Measurements from ENCODE around the gene FAM9B.
"Not testable (repeated sequence)": the region's sequence is repeated elsewhere in the genome, so short reads cannot be mapped to it uniquely, and the experiment has no call there.

FAM9B gene

DNA sequence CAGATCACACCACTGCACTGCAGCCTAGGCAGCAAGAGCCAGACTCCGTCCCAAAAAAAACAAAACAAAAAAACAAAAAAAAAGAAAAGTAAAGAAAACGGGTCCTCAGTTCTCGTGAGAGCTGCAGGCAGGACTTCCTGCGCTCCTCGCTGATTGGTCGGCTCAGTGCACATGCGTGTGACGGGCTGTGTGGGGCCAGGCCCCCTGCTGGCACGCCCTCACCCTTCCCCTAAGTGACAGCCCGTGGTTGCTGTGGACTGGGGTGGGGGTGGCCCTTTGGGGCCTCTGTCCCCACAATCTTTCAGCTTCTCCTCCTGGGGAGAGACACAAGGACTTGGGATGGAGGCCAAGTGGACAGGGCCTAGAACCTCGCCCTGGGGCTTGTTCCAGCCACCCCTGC, at the start of gene FAM9B:
FAM9B (minus strand) TSS at position 139 of the 400 bp plus-strand sequence. CDS start 1,141 bp downstream, outside the sequence.
- no peak for DNase-seq

GRCh38 chrX:9081271-9081670, 47.3 kb upstream of the FAM9B start:
- DNase-seq, result no peak

- no peak for DNase-seq
These were observed 40.4 kb upstream of the FAM9B start for GRCh38 chrX:9074326-9074725.

DNA sequence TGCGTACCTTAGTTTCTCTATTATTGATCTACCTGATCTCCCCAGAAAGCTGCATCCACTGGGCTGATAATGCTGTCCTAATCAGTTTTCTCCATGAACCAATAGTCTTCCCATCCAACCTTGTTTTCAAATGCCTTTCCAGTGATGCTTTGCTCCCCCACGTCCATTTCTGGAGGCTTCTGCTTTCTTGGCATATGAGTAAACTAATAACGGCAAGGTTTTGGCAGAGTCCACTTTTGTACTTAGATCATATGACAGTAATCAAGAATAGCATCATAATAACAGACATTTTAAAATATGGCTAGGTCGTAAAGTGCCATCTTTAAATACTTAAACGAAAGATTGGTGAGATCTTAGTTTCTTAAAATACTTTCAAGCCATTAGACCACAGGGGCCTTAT, 38.4 kb upstream of the FAM9B start:
- no peak for DNase-seq

GRCh38 chrX:9071031-9071650, 37.2 kb upstream of the FAM9B start:
- DNase-seq, result no peak

GRCh38 chrX:9069573-9069972, 35.6 kb upstream of the FAM9B start:
- no peak for DNase-seq

DNA sequence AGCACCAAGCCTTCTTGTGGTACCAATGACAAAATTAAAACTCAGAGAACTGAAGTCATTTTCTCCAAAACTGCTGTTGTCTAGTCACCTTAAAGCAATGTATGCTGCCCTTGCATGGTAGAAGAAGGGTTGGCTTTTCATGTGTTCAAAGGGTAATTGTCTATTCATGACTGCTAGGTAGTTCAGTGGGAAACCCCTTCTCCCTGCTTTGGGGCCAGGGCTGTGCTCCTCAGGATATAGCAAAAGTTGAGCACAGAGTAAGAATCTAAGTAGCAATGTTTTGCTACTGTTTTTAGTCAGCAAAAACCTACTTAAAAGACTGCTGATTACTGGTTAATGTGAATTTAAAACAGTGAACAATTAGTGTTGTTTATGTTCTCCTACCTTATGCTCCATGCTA, 30.8 kb upstream of the FAM9B start:
- DNase-seq, result no peak

- DNase-seq, result no peak
These were observed 28.7 kb upstream of the FAM9B start for GRCh38 chrX:9062641-9063040.

- DNase-seq, result no peak
These were observed 21.4 kb upstream of the FAM9B start for GRCh38 chrX:9055354-9055753.

- no peak for DNase-seq
These were observed 18.2 kb upstream of the FAM9B start for GRCh38 chrX:9052081-9052480.

- DNase-seq, result no peak
These were observed 16.4 kb upstream of the FAM9B start for GRCh38 chrX:9050331-9050730.

- no peak for DNase-seq
These were observed 14.9 kb upstream of the FAM9B start for GRCh38 chrX:9048801-9049200.

- DNase-seq, result no peak
These were observed 4.3 kb upstream of the FAM9B start for GRCh38 chrX:9038244-9038643.

DNA sequence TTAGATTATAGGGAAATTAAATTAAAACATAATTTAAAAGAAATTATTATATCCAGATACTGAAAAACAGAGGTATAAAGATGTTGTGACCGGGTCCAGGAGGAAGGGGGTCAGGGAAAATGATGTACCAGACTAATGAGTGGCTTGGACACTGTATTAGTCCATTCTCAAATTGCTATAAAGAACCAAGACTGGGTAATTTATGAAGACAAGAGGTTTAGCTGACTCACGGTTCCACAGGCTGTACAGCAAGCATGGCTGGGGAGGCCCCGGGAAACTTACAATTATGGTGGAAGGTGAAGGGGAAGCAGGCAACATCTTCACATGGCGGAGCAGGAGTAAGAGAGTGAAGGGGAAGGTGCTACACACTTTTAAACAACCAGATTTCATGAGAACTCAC, 3.4 kb upstream of the FAM9B start:
- DNase-seq, result no peak

DNA sequence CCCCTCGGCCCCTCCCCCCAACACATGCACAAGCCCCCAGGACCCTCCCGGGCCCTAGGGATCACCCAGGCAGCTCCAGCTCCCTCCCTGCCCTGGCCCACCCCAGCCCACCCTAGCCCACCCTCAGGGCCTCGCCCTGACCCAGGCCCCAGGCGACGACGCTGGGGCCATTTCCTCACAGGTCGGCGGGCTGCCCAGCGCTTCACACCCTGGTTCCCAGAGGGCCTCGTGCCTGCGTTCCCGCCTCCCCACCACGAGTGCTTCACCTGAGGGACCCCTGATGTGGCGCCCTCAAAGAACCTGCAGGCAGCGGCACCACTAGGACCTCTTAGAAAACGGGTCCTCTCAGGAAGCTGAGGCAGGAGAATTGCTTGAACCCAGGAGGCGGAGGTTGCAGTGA, 341 bp downstream of the FAM9B start:
- no peak for DNase-seq

DNA sequence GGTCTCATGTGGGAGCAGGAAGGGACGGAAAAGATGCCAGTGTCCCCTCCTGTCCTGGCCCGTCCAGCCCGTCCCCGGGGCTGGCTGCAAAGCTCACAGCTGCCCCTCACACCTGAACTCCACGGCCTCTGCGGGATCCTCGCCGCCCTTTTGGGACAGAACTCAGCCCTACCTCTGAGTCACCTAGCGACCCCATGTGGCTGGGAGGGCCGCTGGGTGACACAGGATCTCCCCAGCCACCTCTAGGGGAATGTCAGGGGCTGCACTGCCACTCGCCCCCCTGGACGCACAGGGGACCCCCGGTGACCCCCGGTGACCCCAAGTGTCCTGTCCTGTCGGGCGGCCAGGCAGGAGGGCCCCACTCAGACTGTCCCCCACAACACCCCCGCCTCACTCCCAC, 748 bp downstream of the FAM9B start:
- no peak for DNase-seq

DNA sequence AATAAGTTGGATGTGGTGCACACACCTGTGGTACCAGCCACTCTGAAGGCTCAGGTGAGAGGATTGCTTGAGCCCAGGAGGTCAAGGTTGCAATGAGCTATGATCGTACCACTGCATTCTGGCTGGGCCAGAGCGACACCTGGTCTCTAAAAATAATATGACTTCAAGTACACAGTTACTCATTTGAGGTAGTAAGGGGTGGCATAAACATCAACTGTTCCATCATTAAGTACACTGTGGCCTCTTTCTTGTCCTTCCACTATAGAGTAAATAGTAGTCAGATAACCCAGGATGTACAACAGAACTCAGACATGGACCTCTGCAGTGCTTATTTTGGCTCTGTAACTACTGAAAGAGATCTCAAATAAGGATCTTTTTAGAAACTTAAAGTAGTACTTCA, 10.6 kb downstream of the FAM9B start:
- no peak for DNase-seq

DNA sequence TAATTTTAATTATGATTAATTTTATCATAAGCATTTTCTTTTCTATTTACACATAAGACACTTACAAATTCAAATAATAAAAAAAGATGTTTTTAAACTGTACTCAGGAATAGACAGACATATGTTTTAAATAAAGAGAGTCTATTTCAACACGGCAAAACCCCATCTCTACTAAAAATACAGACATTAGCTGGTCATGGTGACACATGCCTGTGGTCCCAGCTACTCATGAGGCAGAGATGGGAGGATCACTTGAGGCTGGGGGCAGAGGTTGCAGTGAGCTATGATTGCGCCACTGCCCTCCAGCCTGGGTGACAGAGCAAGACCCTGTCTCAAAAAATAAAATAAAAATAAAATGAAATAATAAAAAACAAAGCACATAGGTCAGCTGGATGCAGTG, 14.8 kb downstream of the FAM9B start:
- no peak for DNase-seq

DNA sequence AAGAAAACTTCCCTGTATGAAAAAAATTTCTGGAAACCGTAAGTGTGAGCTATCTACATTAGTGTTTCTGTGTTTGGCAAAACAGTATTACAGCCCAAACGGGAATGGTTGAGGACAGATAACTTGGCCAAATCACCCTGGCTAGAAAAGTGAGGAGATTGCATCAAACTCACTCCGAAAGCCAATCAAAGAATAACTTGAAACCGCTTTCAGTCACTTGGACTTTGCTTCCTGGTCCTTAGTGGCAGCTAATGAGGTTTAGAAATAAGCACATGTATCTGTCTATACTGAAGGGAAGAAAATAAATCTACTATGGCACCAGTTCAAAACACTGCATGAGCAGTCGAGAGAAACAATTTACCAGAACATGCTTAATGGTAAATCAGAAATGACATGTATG, 15.6 kb downstream of the FAM9B start:
- DNase-seq, result not testable (repeated sequence)

GRCh38 chrX:9003041-9003440, 30.9 kb downstream of the FAM9B start:
- DNase-seq, result no peak

DNA sequence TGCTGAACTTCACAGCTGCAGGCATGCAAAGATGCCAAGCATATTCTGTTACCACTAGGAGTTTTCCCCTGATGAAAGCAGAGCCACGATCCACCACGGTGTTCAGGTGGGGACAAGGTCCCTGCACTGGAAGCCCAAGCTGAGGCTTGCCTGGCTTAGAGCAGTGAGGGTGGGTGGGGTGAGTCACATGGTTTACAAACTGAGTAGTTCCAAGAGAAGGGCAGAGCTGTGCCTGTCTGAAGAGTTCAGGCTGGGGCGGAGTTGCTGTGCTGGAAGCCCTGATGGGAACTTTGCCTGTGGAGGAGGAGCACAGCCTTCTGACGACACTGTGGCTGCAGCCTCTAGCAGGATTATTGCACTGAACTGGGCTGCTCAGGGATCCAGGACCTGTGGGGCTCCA, 45.5 kb downstream of the FAM9B start:
- peak; percentile 42 for DNase-seq

GRCh38 chrX:8987672-8988250, 46.2 kb downstream of the FAM9B start:
- DNase-seq, result no peak

DNA sequence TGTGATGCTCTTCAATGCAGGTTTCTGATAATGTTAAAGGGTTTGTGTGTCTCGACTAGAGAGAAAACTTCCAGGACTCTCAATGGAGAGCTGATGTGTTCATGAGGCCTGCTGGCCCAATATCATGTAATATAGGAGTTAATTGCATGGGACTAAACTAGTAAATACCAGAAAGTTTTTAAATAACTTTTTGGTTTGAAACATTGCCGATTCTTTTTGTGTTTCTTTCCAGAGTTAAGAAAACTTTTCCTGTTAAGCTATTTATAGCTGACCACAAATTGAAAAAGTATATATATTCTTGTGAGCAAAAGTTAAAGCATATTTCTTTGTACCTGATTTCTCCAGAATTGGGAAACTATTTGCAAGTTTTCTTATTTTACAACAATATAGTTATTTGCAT, 49.7 kb downstream of the FAM9B start:
- DNase-seq, result no peak

- peak; percentile 32 for DNase-seq
These were observed 52.2 kb downstream of the FAM9B start for GRCh38 chrX:8981723-8982122.

DNA sequence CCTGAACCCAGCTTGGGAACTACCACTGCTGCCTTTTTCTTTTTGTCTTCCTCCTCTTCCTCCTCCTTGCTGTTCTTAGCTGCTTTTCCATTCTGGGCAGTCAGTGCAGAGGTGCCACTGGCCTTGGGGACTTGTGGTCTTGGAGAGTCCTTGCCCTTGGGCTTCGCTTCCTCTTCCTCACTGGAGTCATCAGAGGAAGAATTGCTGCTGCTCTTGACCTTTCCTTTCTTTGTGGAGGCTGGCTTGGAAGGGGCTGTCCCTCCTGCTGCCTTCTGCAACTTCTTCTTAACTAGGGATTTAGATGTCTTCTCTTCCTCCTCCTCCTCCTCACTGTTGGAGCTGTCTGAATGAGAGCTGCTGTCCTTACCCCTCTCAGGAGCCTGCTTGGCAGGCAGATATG, 53.2 kb downstream of the FAM9B start:
- DNase-seq, result no peak

All from NCI-H510A treated with DMSO at 0.1 percent for 48 hours (cell line).